Activated B cell treated with CpG ODN at 0.5 μM for 24 hours (primary cell): ENCODE data around the gene ARFGEF2. TPM values are rescaled to one million over a fixed set of nuclear protein-coding genes. Genes with fewer than 3 reads are reported as not detected.

ENCODE experiments used
- ATAC-seq: fragments of 200-7000 bp; cut with Tn5 transposase; one replicate; pipeline ENCODE4 v1.10.0; 2021; ENCODE audit warnings: low read depth, mild to moderate bottlenecking, moderate library complexity
- CTCF ChIA-PET: fragments of 350-600 bp; sonication (Branson Sonifier 250); formaldehyde crosslinking; loops from one replicate; lab custom pipeline; 2021; ENCODE audit warnings: antibody characterized with exemption; lab: Charles Lee
- POLR2A ChIA-PET: fragments of 350-600 bp; sonication (Branson Sonifier 250); formaldehyde crosslinking; loops from one replicate; lab custom pipeline; 2021; ENCODE audit warnings: antibody characterized with exemption; lab: Charles Lee
- DNase-seq: peaks from one replicate; pipeline ENCODE4 v3.0.0; 2022
- H3K27ac Mint-ChIP-seq: one replicate; pipeline ENCODE4 v1.8.0; 2020; ENCODE audit warnings: mixed read lengths
- H3K27me3 Mint-ChIP-seq: one replicate; pipeline ENCODE4 v1.8.0; 2021; ENCODE audit warnings: mixed read lengths
- H3K36me3 Mint-ChIP-seq: one replicate; pipeline ENCODE4 v1.8.0; 2021; ENCODE audit warnings: low read depth, mixed read lengths
- H3K4me1 Mint-ChIP-seq: one replicate; pipeline ENCODE4 v1.8.0; 2021; ENCODE audit warnings: mixed read lengths
- H3K4me3 Mint-ChIP-seq: one replicate; pipeline ENCODE4 v1.8.0; 2020; ENCODE audit warnings: mild to moderate bottlenecking, mixed read lengths
- H3K9me3 Mint-ChIP-seq: one replicate; pipeline ENCODE4 v1.8.0; 2020; ENCODE audit warnings: mixed read lengths
- CTCF ChIP-seq: fragments of 200-600 bp; IDR thresholded peaks from one replicate; pipeline ENCODE4 v1.8.0; 2022; ENCODE audit warnings: antibody characterized with exemption, mild to moderate bottlenecking
- intact Hi-C: fragments of 100-400 bp; cut with micrococcal nuclease; formaldehyde crosslinking; loops from one replicate; pipeline ENCODE4 v1.15.1; 2024
- total RNA-seq: library from RNA; stranded (reverse); gene quantifications from 2 replicates; pipeline ENCODE4 v1.2.3, GENCODE V29; 2022

Gene ARFGEF2
- total RNA-seq, 1 donor from 2014 or later = 39.0 TPM

DNA sequence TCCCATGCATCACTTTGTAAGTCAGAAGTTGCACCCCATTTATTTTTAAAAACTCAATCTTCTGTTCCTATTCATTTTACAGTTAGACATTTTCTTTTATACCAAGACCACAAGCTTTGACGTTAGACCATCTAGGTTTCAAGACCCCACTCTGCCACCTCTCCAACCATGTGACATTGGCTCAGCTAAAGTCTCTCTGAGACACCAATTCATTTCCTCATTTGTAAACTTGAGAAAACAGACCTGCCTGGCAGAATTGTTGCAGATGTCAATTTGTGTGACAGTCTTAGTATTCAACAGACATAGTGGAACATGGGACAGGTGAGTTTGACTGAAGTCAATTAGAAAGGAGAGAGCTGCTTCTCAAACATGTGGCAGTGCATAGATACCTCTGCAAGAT, 69.0 kb downstream of the ARFGEF2 start:
- H3K27me3 Mint-ChIP-seq = no peaks in the 10 kb centered on the region
- ChIA-PET CTCF (no interaction called here), POLR2A (no interaction called here)
- H3K4me1 Mint-ChIP-seq = no peaks in the 10 kb centered on the region
- DNase-seq = no peak
- no peak overlapping the region for H3K4me3 Mint-ChIP-seq
- H3K9me3 Mint-ChIP-seq = no peaks in the 10 kb centered on the region
- ATAC-seq = no peak
- intact Hi-C loops = no loop called here
- H3K36me3 Mint-ChIP-seq = peaks cover 94% of the 10 kb centered on the region
- TF ChIP-seq CTCF = no peak
- no peak overlapping the region for H3K27ac Mint-ChIP-seq

- H3K4me3 Mint-ChIP-seq = no peak overlapping the region
- CTCF ChIA-PET = no interaction called here
- POLR2A ChIA-PET = interaction anchor here (0.6 kb wide), 1 partner anchor 1081 kb away, joined by 6 read pairs; no protein-coding TSS in a partner anchor
- H3K9me3 Mint-ChIP-seq = no peaks in the 10 kb centered on the region
- intact Hi-C loops = no loop called here
- no peaks in the 10 kb centered on the region for H3K27me3 Mint-ChIP-seq
- ATAC-seq = no peak
- no peak overlapping the region for H3K27ac Mint-ChIP-seq
- TF ChIP-seq CTCF = no peak
- peaks cover 94% of the 10 kb centered on the region for H3K36me3 Mint-ChIP-seq
- DNase-seq = no peak
- H3K4me1 Mint-ChIP-seq = no peaks in the 10 kb centered on the region
These were observed 74.1 kb downstream of the ARFGEF2 start for GRCh38 chr20:48995589-48995988.

DNA sequence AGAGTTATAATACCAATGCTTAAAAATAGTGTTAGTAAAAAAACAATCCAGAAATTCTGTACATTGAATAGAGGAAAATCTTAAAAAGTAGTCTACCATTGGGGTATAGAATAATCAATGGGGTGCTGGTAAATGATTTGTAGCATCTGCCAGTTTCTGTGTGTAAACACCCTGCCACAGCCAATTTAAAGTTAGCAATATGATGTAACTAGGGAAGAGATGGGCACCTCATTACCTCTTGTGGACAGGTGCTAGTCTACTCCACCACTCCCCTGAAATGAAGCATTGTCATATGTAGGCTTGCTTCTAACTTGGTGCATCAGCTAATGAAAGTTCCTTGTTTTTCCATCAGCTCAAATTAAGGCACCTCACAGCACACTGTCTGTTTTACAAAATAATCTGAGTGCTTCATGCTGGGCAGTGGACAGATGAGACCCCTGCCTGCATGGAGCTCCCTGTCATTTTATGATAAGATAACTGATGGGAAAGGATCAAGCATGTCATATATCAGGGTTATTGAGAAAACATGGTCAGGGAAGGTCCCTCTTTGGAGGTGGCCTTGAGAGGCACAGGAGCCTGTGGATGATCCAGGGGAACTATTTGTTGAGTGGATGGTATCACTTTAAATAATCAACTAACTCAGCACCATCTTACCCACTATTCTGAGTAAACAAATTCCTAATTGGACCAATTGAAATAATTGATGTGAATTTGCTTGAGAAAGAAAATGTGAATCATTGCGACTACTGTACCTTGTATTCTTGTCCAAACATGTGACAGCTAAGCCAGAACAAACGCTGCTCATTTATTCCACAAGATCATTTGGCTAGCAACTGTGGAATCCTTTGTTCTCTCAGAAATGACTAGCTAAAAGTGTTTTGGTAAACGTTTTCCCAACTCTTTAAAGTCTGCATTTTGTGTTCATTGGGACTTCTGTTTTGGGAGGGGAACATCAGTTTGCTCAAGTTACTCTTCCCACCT, 78.7 kb downstream of the ARFGEF2 start:
- ChIA-PET POLR2A (interaction anchor here (0.6 kb wide), 1 partner anchor 1786 kb away, joined by 3 read pairs; no protein-coding TSS in a partner anchor), CTCF (no interaction called here)
- Mint-ChIP-seq H3K9me3 (no peaks in the 10 kb centered on the region), H3K36me3 (peaks cover 71% of the 10 kb centered on the region), H3K4me1 (no peaks in the 10 kb centered on the region), H3K4me3 (no peak overlapping the region), H3K27ac (no peak overlapping the region), H3K27me3 (no peaks in the 10 kb centered on the region)
- TF ChIP-seq CTCF = no peak
- ATAC-seq (no peak), DNase-seq (no peak)
- intact Hi-C loops = no loop called here

GRCh38 chr20:49001741-49002140, 80.2 kb downstream of the ARFGEF2 start:
- no peak overlapping the region for H3K27ac Mint-ChIP-seq
- H3K4me1 Mint-ChIP-seq = no peaks in the 10 kb centered on the region
- no peaks in the 10 kb centered on the region for H3K9me3 Mint-ChIP-seq
- ATAC-seq (no peak), DNase-seq (no peak)
- no peak for TF ChIP-seq CTCF
- H3K27me3 Mint-ChIP-seq = no peaks in the 10 kb centered on the region
- peaks cover 68% of the 10 kb centered on the region for H3K36me3 Mint-ChIP-seq
- H3K4me3 Mint-ChIP-seq = no peak overlapping the region
- POLR2A ChIA-PET = no interaction called here
- CTCF ChIA-PET = no interaction called here
- intact Hi-C loops = no loop called here

GRCh38 chr20:49006446-49006980, 85.0 kb downstream of the ARFGEF2 start:
- Mint-ChIP-seq H3K4me1 (no peaks in the 10 kb centered on the region), H3K4me3 (no peak overlapping the region), H3K27ac (no peak overlapping the region), H3K36me3 (peaks cover 62% of the 10 kb centered on the region), H3K9me3 (no peaks in the 10 kb centered on the region), H3K27me3 (no peaks in the 10 kb centered on the region)
- CTCF ChIA-PET = no interaction called here
- no peak for TF ChIP-seq CTCF
- POLR2A ChIA-PET = no interaction called here
- intact Hi-C loops = no loop called here
- DNase-seq (no peak), ATAC-seq (no peak)
